GM12801 (cell line): ENCODE data around the gene DDX56.

ENCODE experiments used
- CTCF ChIP-seq: IDR thresholded peaks from one replicate; pipeline ENCODE4 v1.5.1; 2011; ENCODE audit warnings: control low read depth; ENCODE audit not compliant: insufficient read length; ENCODE audit errors: extremely low read depth

The DDX56 gene

GRCh38 chr7:44539669-44540506 lies 33.8 kb downstream of the DDX56 start:
- TF ChIP-seq CTCF = no peak

DNA sequence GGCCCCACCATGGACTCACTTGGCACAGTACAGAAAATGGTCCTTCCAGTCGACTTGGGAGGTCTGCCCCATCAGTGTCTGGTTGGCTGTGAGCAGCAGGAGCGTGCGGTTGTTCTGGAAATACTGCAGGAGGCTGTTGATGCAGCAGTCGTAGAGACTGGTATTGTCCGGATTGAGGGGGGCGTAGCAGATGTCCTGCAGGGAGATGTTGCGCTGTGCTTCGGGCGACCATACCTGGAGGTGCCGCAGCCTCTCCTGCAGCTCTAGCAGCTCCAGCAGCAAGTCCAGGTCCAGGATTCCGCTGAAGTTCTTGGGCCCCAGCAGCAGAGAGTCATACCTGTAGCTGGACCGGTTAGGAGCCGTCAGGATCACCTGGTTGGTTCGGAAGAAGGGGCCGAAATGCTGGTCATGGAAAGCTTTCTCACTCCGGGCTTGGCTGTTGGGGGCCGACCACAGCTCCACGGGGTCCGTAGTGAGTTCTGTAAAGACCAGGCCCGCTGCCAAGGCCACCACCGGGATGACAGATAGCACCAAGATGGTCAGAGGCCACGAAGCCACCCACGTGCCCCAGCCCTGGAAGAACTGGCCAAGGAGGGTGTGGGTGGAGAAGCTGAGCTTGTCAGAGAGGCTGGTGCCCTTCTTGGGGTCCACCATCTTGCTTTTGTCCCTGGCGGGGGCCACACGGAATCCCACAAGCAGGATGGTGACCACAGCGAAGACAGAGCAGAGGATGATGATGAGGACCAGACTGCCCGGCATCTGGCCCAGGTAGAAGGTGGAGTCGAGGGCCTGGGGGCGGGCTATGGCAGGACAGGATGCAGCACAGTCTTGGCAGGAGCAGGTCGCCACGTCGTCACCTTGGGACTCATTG lies 34.7 kb downstream of the DDX56 start:
- TF ChIP-seq CTCF = no peak

GRCh38 chr7:44538093-44538797 lies 35.5 kb downstream of the DDX56 start:
- no peak for TF ChIP-seq CTCF

DNA sequence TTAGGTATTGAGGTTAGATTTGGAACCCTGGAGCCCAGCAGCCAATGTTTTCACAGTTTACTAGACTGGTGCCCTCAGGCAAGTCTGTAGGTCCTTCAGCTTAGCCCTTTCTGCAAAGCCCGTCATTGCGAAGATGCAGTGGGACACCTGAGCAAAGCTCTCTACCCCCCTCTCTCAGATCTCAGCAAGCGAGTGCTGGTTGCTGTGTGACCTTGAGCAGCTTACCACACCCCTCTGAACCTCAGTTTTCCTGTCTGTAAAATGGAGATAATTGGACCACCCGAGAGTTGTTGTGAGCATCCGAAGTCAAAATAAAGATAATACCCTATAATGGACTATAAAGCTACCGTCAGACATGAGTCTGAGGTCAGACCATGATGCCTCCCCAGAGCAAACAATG lies 36.3 kb downstream of the DDX56 start:
- TF ChIP-seq CTCF = no peak

DNA sequence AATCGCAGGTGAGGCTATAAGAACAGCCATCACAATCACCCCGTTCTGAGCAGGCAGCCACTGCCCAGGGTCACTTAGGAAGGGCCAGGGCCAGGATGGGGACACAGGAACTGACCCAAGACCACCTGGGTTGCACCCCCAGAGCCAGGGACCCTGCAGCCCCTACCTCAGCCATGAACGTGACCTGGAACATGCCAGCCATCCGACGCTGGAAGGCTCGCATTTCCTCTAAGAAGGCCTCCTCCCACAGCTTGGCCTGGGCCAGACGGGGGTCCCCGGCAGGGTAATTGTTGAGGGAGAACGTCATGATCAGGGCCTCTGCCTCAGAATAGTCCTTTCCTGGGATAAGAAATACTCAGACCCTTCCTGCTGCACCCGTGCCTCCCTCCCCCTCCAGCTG lies 37.6 kb downstream of the DDX56 start:
- no peak for TF ChIP-seq CTCF

DNA sequence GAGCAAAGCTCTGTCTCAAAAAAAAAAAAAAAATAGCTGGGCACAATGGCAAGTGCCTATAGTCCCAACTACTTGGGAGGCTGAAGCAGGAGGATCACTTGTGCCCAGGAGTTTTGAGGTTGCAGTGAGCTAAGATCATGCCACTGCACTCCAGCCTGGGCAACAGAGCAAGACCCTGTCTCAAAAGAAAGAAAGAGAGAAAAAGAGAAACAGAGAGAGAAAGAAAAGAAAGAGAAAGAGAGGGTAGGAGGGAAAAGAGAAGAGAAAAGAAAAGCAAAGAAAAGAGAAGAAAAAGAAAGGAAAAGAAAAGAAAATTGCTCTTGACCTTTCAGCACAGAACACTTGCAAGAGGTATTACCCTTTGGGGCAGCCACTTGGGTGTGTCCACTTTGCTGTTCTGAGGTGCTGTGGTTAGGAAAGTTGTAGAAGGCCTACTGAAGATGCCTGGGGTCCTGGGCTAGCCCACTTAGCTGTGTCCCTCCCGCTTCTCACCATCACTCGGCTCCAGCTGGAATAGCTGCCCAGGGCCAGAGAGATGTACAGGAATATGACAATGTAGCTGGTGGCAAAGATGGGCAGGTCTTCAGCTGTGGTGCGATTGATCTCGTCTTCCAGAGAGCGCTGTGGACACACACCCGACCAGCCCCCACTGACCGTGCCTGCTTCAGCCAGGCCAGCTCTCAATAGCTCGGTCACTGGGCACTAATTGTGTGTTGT lies 38.2 kb downstream of the DDX56 start:
- no peak for TF ChIP-seq CTCF
